Fibroblast of lung (primary cell): ENCODE results near the gene ASTN2.

Source experiments
- EZH2 ChIP-seq: IDR thresholded peaks from 2 replicates; pipeline ENCODE4 v1.5.1; 2012; ENCODE audit warnings: low read length, control low read depth, mild to moderate bottlenecking; ENCODE audit errors: missing control alignments
- TF ChIP-seq, protein P1 (sequence below), 2 donors: IDR thresholded peaks in 1 of 2; conservative IDR thresholded peaks in 1 of 2; 1 replicate in 1 of 2; 2 replicates in 1 of 2; pipeline ENCODE4 v1.5.1; 2011 to 2012; ENCODE audit warnings: low read length in 2 of 2, control low read depth in 1 of 2, inconsistent platforms in 1 of 2, low read depth in 1 of 2, mild to moderate bottlenecking in 1 of 2

DNA sequence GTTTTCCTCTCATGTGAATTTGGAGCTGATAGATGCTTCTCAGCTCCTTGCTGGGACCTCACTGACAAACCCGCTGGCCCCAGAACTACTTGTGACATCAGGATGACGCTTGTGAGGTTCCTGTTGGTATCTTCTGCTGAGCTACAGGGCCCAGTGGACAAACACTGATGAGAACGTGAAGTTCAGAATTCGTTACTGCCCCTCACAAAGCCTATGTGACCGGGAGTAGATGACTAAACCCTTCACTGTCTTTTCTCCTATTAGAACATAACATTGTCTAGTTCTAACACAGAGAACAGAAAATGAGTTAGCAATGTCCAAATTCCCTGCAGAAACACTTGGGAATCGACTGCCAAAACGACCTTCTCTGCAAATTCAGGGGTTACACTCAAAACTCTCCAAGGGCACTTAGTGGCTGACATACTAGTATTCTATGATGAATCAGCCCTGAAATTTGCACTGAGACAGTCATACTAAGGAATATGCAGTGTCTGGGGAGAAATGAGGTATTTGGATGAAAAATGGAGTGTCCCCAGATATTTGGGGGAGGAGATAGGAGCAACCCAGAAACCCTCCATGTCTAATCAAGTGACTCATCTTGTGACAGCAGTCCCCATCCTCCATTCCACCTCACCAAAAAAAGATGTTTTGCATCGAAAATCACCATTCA lies 871.0 kb downstream of the ASTN2 start:
- TF ChIP-seq, protein P1, sequence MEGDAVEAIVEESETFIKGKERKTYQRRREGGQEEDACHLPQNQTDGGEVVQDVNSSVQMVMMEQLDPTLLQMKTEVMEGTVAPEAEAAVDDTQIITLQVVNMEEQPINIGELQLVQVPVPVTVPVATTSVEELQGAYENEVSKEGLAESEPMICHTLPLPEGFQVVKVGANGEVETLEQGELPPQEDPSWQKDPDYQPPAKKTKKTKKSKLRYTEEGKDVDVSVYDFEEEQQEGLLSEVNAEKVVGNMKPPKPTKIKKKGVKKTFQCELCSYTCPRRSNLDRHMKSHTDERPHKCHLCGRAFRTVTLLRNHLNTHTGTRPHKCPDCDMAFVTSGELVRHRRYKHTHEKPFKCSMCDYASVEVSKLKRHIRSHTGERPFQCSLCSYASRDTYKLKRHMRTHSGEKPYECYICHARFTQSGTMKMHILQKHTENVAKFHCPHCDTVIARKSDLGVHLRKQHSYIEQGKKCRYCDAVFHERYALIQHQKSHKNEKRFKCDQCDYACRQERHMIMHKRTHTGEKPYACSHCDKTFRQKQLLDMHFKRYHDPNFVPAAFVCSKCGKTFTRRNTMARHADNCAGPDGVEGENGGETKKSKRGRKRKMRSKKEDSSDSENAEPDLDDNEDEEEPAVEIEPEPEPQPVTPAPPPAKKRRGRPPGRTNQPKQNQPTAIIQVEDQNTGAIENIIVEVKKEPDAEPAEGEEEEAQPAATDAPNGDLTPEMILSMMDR (conservative IDR thresholded peaks at IDR 0.05 in 1 of 2, IDR thresholded peaks at IDR 0.05 in 1 of 2; ENCODE audit: low read depth in 1 of 2, low read length in 2 of 2): no peak
- TF ChIP-seq EZH2: no peak
